ENCODE results near the gene ITGBL1. TPM values are rescaled to one million over a fixed set of nuclear protein-coding genes. Genes with fewer than 3 reads are reported as not detected.

The ITGBL1 gene
- total and polyA plus RNA-seq, 2 experiments from 2014 or later: 0.29 TPM; not detected in 1

DNA sequence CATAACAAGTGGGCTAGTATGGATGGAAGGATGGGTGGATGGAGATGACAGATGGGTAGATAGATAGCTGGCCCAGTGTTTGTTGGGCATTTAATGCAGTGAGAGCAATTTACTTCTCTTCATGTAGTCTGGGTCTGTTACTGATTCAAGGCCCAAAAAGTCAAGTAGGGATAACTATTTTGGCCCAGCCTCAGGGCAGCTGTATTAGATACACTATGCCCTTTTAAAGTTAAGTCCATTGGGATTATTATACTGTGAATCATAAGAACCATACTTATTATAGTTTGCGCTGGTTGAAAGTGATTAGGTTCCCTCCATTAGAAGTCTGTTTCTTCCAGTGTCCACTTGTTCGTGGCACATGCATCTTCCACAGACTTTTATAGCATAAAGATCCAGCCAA, 4.7 kb downstream of the ITGBL1 start:
- DNase-seq (ENCODE audit: low spot score) (no peak), ATAC-seq (no peak)
- Histone ChIP-seq H3K79me2 (replicated peaks; ENCODE audit: insufficient read depth) (no peaks in the 10 kb centered on the region), H3K9me2 (ENCODE audit: insufficient read depth) (peaks cover 8% of the 10 kb centered on the region; the same call in 1 of the 2 replicates), H3K4me1 (ENCODE audit: insufficient read depth) (peaks cover 13% of the 10 kb centered on the region), H3K27me3 (ENCODE audit: insufficient read depth) (no peaks in the 10 kb centered on the region), H3K4me3 (no peak overlapping the region), H3K36me3 (ENCODE audit: insufficient read depth) (no peaks in the 10 kb centered on the region), H3K27ac (ENCODE audit: low read depth) (no peak overlapping the region), H3K4me2 (no peak overlapping the region), H3F3A (replicated peaks; ENCODE audit: low read depth) (no peaks in the 10 kb centered on the region), H4K20me1 (replicated peaks; ENCODE audit: insufficient read depth) (no peaks in the 10 kb centered on the region), H2AFZ (no peak overlapping the region)
- H3K27ac Mint-ChIP-seq: no peak overlapping the region
- no peak for TF ChIP-seq EZH2 (IDR thresholded peaks at IDR 0.05; ENCODE audit: low read depth, unreplicated experiment)
- no peak for TF ChIP-seq POLR2AphosphoS5 (IDR thresholded peaks at IDR 0.05; ENCODE audit: low read depth)
- no peak for TF ChIP-seq EZH2phosphoT487 (IDR thresholded peaks at IDR 0.05; ENCODE audit: unreplicated experiment)
- no peak for TF ChIP-seq CREB1 (CRISPR knock-in tag; IDR thresholded peaks at IDR 0.05; ENCODE audit: low read depth)
- TF ChIP-seq CTCF (conservative IDR thresholded peaks at IDR 0.05; ENCODE audit: low read depth in 2 of 2): no peak
- TF ChIP-seq ZNF114 (CRISPR knock-in tag; IDR thresholded peaks at IDR 0.05): no peak
- TF ChIP-seq STAT1 (IDR thresholded peaks at IDR 0.05; ENCODE audit: unreplicated experiment): no peak
- no peak for TF ChIP-seq ZNF331 (CRISPR knock-in tag; IDR thresholded peaks at IDR 0.05; ENCODE audit: low read depth)
- no peak for TF ChIP-seq REST (IDR thresholded peaks at IDR 0.05; ENCODE audit: unreplicated experiment)
- no peak for TF ChIP-seq JUNB (IDR thresholded peaks at IDR 0.05; ENCODE audit: unreplicated experiment)
- TF ChIP-seq NANOG (IDR thresholded peaks at IDR 0.05; ENCODE audit: borderline replicate concordance): no peak
- TF ChIP-seq, protein P1, sequence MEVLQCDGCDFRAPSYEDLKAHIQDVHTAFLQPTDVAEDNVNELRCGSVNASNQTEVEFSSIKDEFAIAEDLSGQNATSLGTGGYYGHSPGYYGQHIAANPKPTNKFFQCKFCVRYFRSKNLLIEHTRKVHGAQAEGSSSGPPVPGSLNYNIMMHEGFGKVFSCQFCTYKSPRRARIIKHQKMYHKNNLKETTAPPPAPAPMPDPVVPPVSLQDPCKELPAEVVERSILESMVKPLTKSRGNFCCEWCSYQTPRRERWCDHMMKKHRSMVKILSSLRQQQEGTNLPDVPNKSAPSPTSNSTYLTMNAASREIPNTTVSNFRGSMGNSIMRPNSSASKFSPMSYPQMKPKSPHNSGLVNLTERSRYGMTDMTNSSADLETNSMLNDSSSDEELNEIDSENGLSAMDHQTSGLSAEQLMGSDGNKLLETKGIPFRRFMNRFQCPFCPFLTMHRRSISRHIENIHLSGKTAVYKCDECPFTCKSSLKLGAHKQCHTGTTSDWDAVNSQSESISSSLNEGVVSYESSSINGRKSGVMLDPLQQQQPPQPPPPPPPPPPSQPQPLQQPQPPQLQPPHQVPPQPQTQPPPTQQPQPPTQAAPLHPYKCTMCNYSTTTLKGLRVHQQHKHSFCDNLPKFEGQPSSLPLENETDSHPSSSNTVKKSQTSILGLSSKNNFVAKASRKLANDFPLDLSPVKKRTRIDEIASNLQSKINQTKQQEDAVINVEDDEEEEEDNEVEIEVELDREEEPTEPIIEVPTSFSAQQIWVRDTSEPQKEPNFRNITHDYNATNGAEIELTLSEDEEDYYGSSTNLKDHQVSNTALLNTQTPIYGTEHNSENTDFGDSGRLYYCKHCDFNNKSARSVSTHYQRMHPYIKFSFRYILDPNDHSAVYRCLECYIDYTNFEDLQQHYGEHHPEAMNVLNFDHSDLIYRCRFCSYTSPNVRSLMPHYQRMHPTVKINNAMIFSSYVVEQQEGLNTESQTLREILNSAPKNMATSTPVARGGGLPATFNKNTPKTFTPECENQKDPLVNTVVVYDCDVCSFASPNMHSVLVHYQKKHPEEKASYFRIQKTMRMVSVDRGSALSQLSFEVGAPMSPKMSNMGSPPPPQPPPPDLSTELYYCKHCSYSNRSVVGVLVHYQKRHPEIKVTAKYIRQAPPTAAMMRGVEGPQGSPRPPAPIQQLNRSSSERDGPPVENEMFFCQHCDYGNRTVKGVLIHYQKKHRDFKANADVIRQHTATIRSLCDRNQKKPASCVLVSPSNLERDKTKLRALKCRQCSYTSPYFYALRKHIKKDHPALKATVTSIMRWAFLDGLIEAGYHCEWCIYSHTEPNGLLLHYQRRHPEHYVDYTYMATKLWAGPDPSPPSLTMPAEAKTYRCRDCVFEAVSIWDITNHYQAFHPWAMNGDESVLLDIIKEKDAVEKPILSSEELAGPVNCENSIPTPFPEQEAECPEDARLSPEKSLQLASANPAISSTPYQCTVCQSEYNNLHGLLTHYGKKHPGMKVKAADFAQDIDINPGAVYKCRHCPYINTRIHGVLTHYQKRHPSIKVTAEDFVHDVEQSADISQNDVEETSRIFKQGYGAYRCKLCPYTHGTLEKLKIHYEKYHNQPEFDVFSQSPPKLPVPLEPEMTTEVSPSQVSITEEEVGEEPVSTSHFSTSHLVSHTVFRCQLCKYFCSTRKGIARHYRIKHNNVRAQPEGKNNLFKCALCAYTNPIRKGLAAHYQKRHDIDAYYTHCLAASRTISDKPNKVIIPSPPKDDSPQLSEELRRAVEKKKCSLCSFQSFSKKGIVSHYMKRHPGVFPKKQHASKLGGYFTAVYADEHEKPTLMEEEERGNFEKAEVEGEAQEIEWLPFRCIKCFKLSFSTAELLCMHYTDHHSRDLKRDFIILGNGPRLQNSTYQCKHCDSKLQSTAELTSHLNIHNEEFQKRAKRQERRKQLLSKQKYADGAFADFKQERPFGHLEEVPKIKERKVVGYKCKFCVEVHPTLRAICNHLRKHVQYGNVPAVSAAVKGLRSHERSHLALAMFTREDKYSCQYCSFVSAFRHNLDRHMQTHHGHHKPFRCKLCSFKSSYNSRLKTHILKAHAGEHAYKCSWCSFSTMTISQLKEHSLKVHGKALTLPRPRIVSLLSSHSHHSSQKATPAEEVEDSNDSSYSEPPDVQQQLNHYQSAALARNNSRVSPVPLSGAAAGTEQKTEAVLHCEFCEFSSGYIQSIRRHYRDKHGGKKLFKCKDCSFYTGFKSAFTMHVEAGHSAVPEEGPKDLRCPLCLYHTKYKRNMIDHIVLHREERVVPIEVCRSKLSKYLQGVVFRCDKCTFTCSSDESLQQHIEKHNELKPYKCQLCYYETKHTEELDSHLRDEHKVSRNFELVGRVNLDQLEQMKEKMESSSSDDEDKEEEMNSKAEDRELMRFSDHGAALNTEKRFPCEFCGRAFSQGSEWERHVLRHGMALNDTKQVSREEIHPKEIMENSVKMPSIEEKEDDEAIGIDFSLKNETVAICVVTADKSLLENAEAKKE (CRISPR knock-in tag; IDR thresholded peaks at IDR 0.05): no peak
- TF ChIP-seq, protein P2, sequence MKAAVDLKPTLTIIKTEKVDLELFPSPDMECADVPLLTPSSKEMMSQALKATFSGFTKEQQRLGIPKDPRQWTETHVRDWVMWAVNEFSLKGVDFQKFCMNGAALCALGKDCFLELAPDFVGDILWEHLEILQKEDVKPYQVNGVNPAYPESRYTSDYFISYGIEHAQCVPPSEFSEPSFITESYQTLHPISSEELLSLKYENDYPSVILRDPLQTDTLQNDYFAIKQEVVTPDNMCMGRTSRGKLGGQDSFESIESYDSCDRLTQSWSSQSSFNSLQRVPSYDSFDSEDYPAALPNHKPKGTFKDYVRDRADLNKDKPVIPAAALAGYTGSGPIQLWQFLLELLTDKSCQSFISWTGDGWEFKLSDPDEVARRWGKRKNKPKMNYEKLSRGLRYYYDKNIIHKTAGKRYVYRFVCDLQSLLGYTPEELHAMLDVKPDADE (IDR thresholded peaks at IDR 0.05): no peak
- H3K4me3 Mint-ChIP-seq: no peak overlapping the region
- H3K36me3 Mint-ChIP-seq (ENCODE audit: low read depth): no peaks in the 10 kb centered on the region
- H3K27me3 Mint-ChIP-seq (ENCODE audit: insufficient read depth, low read depth, poor library complexity): peaks cover 7% of the 10 kb centered on the region
- 0 out of 3 replicates have a peak, but pooled peaks cover 4% of the 10 kb centered on the region for H3K4me1 Mint-ChIP-seq
- no peaks in the 10 kb centered on the region for H3K9me3 Mint-ChIP-seq

All from GM23338 (cell line).